ENCODE measurements around the gene PHACTR1. TPM values are rescaled to one million over a fixed set of nuclear protein-coding genes. Genes with fewer than 3 reads are reported as not detected.
"Not testable (repeated sequence)": the region's sequence is repeated elsewhere in the genome, so short reads cannot be mapped to it uniquely, and the experiment has no call there.

The PHACTR1 gene
- total RNA-seq, 1 donor from 2014 or later: 1.6 TPM

- ATAC-seq: no peak
These were observed 581.9 kb downstream of the PHACTR1 start for GRCh38 chr6:13298446-13298845.

- ATAC-seq: no peak
These were observed 582.8 kb downstream of the PHACTR1 start for GRCh38 chr6:13299403-13299821.

- no peak for ATAC-seq
These were observed 583.4 kb downstream of the PHACTR1 start for GRCh38 chr6:13299918-13300317.

- ATAC-seq: no peak
These were observed 584.4 kb downstream of the PHACTR1 start for GRCh38 chr6:13300643-13301590.

- ATAC-seq: no peak
These were observed 585.7 kb downstream of the PHACTR1 start for GRCh38 chr6:13302291-13302690.

GRCh38 chr6:13302751-13303667 lies 586.4 kb downstream of the PHACTR1 start:
- peak; percentile 81 for ATAC-seq

- ATAC-seq: no peak
These were observed 587.1 kb downstream of the PHACTR1 start for GRCh38 chr6:13303668-13304017.

GRCh38 chr6:13304101-13304500 lies 587.5 kb downstream of the PHACTR1 start:
- no peak for ATAC-seq

- ATAC-seq: peak; percentile 51
These were observed 588.2 kb downstream of the PHACTR1 start for GRCh38 chr6:13304580-13305260.

- ATAC-seq: no peak
These were observed 588.7 kb downstream of the PHACTR1 start for GRCh38 chr6:13305288-13305687.

GRCh38 chr6:13305791-13306190 lies 589.2 kb downstream of the PHACTR1 start:
- ATAC-seq: no peak

- peak; percentile 80 for ATAC-seq
These were observed 591.0 kb downstream of the PHACTR1 start for GRCh38 chr6:13307508-13307995.

GRCh38 chr6:13308332-13308731 lies 591.8 kb downstream of the PHACTR1 start:
- ATAC-seq: no peak

GRCh38 chr6:13311155-13311554 lies 594.6 kb downstream of the PHACTR1 start:
- ATAC-seq: no peak

GRCh38 chr6:13314806-13315205 lies 598.2 kb downstream of the PHACTR1 start:
- no peak for ATAC-seq

- ATAC-seq: no peak
These were observed 599.3 kb downstream of the PHACTR1 start for GRCh38 chr6:13315896-13316295.

- ATAC-seq: no peak
These were observed 602.3 kb downstream of the PHACTR1 start for GRCh38 chr6:13318821-13319220.

- ATAC-seq: no peak
These were observed 603.5 kb downstream of the PHACTR1 start for GRCh38 chr6:13319891-13320564.

GRCh38 chr6:13326031-13326586 lies 609.5 kb downstream of the PHACTR1 start:
- ATAC-seq: not testable (repeated sequence)

GRCh38 chr6:13327691-13328075 lies 611.1 kb downstream of the PHACTR1 start:
- no peak for ATAC-seq

- peak; percentile 97 for ATAC-seq
These were observed 611.7 kb downstream of the PHACTR1 start, which contains the start of gene TBC1D7 for GRCh38 chr6:13328076-13328874. TBC1D7 (minus strand) TSS chr6:13328537; CDS start chr6:13326898, 1,639 bp downstream.
